ENCODE data around the gene PRDM2.

DNA sequence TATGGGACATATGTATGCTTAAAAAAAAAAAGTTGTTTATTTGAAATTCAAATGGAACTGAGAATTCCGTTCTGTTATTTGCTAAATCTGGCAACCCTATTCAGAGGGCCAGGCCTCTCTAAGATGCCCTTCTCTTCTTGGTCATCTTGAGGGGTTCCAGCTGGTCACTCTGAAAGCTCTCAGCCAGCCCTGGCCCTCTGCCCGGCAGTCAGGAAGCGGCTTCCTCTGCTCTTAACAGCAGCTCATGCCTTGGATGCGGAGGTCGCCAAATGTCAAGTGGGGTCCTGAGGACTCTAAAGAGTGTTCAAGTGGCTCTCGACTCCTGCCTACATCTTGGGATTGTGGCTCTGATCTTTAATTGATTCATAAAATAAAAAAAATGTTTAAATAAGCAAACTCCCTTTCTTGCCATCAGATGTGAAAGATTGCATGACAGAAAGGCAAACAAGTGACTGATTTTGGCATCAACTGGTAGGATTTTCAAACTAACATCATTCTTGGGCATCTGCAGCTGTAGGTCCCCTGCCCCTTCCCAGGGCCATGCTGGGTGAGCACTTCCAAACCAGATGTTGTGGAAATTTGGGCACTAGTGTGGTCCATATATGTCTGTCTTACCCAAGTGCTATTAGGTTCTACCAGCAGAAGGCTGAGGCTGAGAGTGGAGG lies 130.8 kb downstream of the PRDM2 start:
- TF ChIP-seq, protein P1, sequence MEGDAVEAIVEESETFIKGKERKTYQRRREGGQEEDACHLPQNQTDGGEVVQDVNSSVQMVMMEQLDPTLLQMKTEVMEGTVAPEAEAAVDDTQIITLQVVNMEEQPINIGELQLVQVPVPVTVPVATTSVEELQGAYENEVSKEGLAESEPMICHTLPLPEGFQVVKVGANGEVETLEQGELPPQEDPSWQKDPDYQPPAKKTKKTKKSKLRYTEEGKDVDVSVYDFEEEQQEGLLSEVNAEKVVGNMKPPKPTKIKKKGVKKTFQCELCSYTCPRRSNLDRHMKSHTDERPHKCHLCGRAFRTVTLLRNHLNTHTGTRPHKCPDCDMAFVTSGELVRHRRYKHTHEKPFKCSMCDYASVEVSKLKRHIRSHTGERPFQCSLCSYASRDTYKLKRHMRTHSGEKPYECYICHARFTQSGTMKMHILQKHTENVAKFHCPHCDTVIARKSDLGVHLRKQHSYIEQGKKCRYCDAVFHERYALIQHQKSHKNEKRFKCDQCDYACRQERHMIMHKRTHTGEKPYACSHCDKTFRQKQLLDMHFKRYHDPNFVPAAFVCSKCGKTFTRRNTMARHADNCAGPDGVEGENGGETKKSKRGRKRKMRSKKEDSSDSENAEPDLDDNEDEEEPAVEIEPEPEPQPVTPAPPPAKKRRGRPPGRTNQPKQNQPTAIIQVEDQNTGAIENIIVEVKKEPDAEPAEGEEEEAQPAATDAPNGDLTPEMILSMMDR (optimal IDR thresholded peaks at IDR 0.05 in 1 of 3, IDR thresholded peaks at IDR 0.05 in 1 of 3, conservative IDR thresholded peaks at IDR 0.05 in 1 of 3; ENCODE audit: extremely low read depth in 1 of 3, insufficient read depth in 2 of 3, low read length in 3 of 3), result no peak
- TF ChIP-seq EZH2 (IDR thresholded peaks at IDR 0.05; ENCODE audit: low read length), result no peak

All from keratinocyte (primary cell).